Endodermal cell (in vitro differentiated cells): ENCODE data around the gene CTNNA2. TPM values are rescaled to one million over a fixed set of nuclear protein-coding genes. Genes with fewer than 3 reads are reported as not detected.

Source experiments
- DNase-seq: peaks from one replicate; pipeline ENCODE4 v3.0.0-alpha.2; 2017
- H3K27ac ChIP-seq: 2 replicates; pipeline ENCODE4 v1.5.1; 2013; ENCODE audit warnings: mild to moderate bottlenecking, low read depth, low read length, moderate library complexity
- H3K27me3 ChIP-seq: 2 replicates; pipeline ENCODE4 v1.6.1; 2013; ENCODE audit warnings: mild to moderate bottlenecking, low read length, moderate library complexity; ENCODE audit not compliant: insufficient read depth, control insufficient read depth, poor library complexity, severe bottlenecking
- H3K36me3 ChIP-seq: 2 replicates; pipeline ENCODE4 v1.7.0; 2013; ENCODE audit warnings: mild to moderate bottlenecking, low read length, moderate library complexity; ENCODE audit not compliant: control insufficient read depth, insufficient read depth
- H3K4me1 ChIP-seq: one replicate; pipeline ENCODE4 v1.7.0; 2013; ENCODE audit warnings: low read length; ENCODE audit not compliant: control insufficient read depth, insufficient read depth
- H3K4me3 ChIP-seq: 2 replicates; pipeline ENCODE4 v1.5.1; 2013; ENCODE audit warnings: mild to moderate bottlenecking, low read length, moderate library complexity
- H3K9ac ChIP-seq: 2 replicates; pipeline ENCODE4 v1.6.1; 2013; ENCODE audit warnings: mild to moderate bottlenecking, low read length, moderate library complexity; ENCODE audit not compliant: poor library complexity, severe bottlenecking; ENCODE audit errors: extremely low read depth
- H3K9me3 ChIP-seq: 2 replicates; pipeline ENCODE4 v1.6.1; 2013; ENCODE audit warnings: mild to moderate bottlenecking, low read length, moderate library complexity; ENCODE audit not compliant: control insufficient read depth
- H3K27ac Mint-ChIP-seq: 2 replicates; pipeline ENCODE4 v1.8.0; 2020; ENCODE audit warnings: mixed read lengths
- H3K27me3 Mint-ChIP-seq: 2 replicates; pipeline ENCODE4 v1.8.0; 2021; ENCODE audit warnings: mild to moderate bottlenecking, mixed read lengths; ENCODE audit not compliant: insufficient read depth
- H3K36me3 Mint-ChIP-seq: 2 replicates; pipeline ENCODE4 v1.8.0; 2020; ENCODE audit warnings: low read depth, mixed read lengths
- H3K4me1 Mint-ChIP-seq: 2 replicates; pipeline ENCODE4 v1.8.0; 2020; ENCODE audit warnings: mixed read lengths
- H3K4me3 Mint-ChIP-seq: 2 replicates; pipeline ENCODE4 v1.8.0; 2020; ENCODE audit warnings: mild to moderate bottlenecking, moderate library complexity, mixed read lengths
- H3K9me3 Mint-ChIP-seq: 2 replicates; pipeline ENCODE4 v1.8.0; 2020; ENCODE audit warnings: mild to moderate bottlenecking, mixed read lengths
- WGBS, 2 experiments: methylation state at CpG; one replicate each; pipeline versions ENCODE4 v1.1.5 to v1.1.7; 2013; ENCODE audit warnings: missing lambda C conversion rate in 2 of 2, mixed read lengths in 1 of 2; ENCODE audit not compliant: insufficient coverage in 1 of 2, insufficient read length in 1 of 2; 5-methylcytosine and 5-hydroxymethylcytosine counted together
- total RNA-seq, 2 donors: library from RNA; stranded (reverse); fragmentation: NEBNext Ultra II Directional in 1 of 2; extraction: Animal tissue kit (Norgen Biotek cat#: 25700) in 1 of 2; gene quantifications; 2 replicates in 1 of 2; 3 replicates in 1 of 2; pipeline ENCODE4 v1.2.1, GENCODE V29; 2021
- TF ChIP-seq, protein P1 (sequence below): fragments of 200-600 bp; sonication (generic); conservative IDR thresholded peaks from 2 replicates; pipeline ENCODE4 v1.5.0; 2021; ENCODE audit warnings: antibody characterized with exemption, mild to moderate bottlenecking

CTNNA2 gene
- total RNA-seq, 2 donors from 2014 or later: 7.7 to 9.8 TPM

DNA sequence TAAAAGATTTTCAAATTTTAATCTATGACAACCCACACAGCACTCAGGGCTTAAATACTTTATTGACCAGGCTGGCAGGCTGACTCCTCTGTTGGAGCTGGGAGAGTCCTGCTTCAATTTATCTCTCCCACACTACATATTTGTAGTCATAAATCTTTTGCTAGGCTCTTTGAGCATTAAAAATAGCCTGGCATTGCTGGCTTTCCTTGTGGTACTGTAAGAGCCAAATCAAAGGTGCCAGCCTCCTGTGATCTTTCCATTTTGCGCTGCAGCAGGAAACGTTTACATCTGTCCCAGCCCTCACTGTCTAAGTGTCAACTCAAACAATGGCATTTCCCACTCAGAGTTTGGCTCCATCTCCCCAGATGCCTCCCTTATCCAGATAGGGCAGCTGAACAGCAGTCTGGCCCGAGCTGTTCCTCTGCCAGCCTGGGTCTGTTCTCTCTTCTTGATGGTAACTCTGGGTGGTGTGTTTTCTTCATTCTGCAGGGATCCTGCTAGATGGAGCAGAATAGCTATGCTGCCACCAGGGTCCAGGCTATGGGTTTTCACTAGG is 729.6 kb downstream of the CTNNA2 start:
- no peak overlapping the region for H3K4me3 Mint-ChIP-seq
- TF ChIP-seq, protein P1, sequence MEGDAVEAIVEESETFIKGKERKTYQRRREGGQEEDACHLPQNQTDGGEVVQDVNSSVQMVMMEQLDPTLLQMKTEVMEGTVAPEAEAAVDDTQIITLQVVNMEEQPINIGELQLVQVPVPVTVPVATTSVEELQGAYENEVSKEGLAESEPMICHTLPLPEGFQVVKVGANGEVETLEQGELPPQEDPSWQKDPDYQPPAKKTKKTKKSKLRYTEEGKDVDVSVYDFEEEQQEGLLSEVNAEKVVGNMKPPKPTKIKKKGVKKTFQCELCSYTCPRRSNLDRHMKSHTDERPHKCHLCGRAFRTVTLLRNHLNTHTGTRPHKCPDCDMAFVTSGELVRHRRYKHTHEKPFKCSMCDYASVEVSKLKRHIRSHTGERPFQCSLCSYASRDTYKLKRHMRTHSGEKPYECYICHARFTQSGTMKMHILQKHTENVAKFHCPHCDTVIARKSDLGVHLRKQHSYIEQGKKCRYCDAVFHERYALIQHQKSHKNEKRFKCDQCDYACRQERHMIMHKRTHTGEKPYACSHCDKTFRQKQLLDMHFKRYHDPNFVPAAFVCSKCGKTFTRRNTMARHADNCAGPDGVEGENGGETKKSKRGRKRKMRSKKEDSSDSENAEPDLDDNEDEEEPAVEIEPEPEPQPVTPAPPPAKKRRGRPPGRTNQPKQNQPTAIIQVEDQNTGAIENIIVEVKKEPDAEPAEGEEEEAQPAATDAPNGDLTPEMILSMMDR: no peak
- no peaks in the 10 kb centered on the region for H3K9me3 Mint-ChIP-seq
- no peaks in the 10 kb centered on the region for H3K27me3 Mint-ChIP-seq
- Histone ChIP-seq H3K27ac (no peak overlapping the region), H3K27me3 (no peaks in the 10 kb centered on the region), H3K36me3 (no peaks in the 10 kb centered on the region), H3K4me1 (no peaks in the 10 kb centered on the region), H3K4me3 (no peak overlapping the region), H3K9ac (no peak overlapping the region), H3K9me3 (no peaks in the 10 kb centered on the region)
- no peak overlapping the region for H3K27ac Mint-ChIP-seq
- no peak for DNase-seq
- WGBS, 2 experiments: 80 to 86% methylated on average over 3 of the region's 3 CpGs
- H3K4me1 Mint-ChIP-seq: peaks cover 12% of the 10 kb centered on the region
- H3K36me3 Mint-ChIP-seq: no peaks in the 10 kb centered on the region

DNA sequence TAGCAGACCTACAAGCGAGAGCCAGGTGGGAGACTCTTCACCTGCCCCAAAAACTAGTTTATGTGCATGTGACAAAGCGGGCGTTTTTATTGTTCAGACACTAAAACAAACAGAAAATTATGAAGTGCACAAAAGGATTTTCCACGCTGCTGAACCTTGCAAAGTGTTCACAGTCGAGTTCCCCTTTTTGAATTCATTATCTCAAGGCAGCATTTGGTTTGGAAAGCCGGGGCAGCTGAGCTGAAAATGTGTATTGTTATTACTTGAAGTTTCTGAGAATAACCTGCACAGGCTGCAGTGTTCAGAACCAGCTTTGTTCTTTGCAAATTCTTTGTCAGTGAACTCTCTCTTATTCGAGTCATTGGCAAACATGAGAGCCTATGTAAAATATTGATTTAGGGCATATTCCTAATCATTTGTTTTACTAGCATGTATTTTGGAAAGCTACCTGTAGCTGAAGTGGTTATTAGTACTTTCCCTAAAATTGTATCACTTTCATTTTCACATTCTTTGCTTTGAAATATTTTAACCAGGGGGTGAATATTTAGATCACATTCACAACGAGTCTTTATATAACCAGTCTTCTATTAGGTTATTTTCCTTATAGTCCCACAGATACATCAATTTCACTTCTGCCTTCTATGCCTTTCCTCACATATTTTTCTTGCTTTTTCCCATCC is 732.2 kb downstream of the CTNNA2 start:
- Histone ChIP-seq H3K36me3 (no peaks in the 10 kb centered on the region), H3K27me3 (no peaks in the 10 kb centered on the region), H3K27ac (no peak overlapping the region), H3K4me1 (no peaks in the 10 kb centered on the region), H3K9me3 (no peaks in the 10 kb centered on the region), H3K9ac (no peak overlapping the region), H3K4me3 (no peak overlapping the region)
- Mint-ChIP-seq H3K27ac (no peak overlapping the region), H3K9me3 (no peaks in the 10 kb centered on the region), H3K27me3 (no peaks in the 10 kb centered on the region), H3K36me3 (no peaks in the 10 kb centered on the region), H3K4me1 (peaks cover 14% of the 10 kb centered on the region), H3K4me3 (no peak overlapping the region)
- WGBS, 2 experiments: 91 to 96% methylated on average over 5 to 8 of the region's 8 CpGs
- no peak for DNase-seq
- TF ChIP-seq, protein P1: no peak

DNA sequence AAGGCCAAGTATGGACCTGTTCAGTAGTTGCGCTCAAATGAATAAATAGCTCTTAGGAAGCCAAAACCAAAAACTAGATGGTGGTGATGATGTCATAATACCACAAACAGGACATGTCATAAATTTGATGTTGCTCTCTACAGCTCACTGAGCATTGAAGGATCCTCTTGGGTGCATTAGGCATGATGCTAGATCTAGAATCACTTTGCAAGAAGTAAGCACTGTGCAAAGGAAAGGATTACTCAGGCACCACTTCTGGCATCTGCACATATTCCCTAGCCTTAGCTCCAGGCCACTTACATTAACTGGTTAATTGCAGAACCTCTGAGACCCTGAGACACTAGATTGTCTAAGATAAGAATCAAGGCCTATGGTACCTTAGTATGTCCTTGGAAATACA is 733.7 kb downstream of the CTNNA2 start:
- no peak overlapping the region for H3K4me3 Mint-ChIP-seq
- H3K27ac Mint-ChIP-seq: no peak overlapping the region
- TF ChIP-seq, protein P1: no peak

More for the DNA sequence above, 733.7 kb downstream of the CTNNA2 start:
- Mint-ChIP-seq H3K27me3 (no peaks in the 10 kb centered on the region), H3K36me3 (no peaks in the 10 kb centered on the region), H3K9me3 (no peaks in the 10 kb centered on the region), H3K4me1 (peaks cover 14% of the 10 kb centered on the region)
- WGBS, 2 experiments: 96 to 100% methylated on average over 1 of the region's 1 CpG
- H3K9me3 ChIP-seq: no peaks in the 10 kb centered on the region
- no peak for DNase-seq
- no peaks in the 10 kb centered on the region for H3K36me3 ChIP-seq
- no peaks in the 10 kb centered on the region for H3K4me1 ChIP-seq
- no peak overlapping the region for H3K9ac ChIP-seq
- H3K27ac ChIP-seq: no peak overlapping the region
- no peaks in the 10 kb centered on the region for H3K27me3 ChIP-seq
- no peak overlapping the region for H3K4me3 ChIP-seq
